HG03103 (cell line): ENCODE data around the gene COL25A1.
"Not testable (repeated sequence)": the region's sequence is repeated elsewhere in the genome, so short reads cannot be mapped to it uniquely, and the experiment has no call there.

Experiments
- ATAC-seq: cut with Tn5 transposase; IDR thresholded peaks from one replicate; pipeline ENCODE4 v1.9.1; 2021; ENCODE audit warnings: low read depth; ENCODE audit not compliant: unreplicated experiment

The COL25A1 gene

DNA sequence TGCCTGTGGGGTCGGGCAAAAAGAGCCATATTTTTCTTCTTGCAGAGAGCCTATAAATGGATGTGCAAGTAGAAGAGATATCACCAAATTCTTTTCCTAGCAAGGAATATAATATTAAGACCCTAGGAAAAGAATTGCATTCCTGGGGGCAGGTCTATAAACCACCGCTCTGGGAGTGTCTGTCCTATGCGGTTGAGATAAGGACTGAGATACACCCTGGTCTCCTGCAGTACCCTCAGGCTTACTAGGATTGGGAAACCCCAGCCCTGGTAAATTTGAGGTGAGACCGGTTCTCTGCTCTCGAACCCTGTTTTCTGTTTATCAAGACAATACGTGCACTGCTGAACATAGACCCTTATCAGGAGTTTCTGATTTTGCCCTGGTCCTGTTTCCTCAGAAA is 280.8 kb downstream of the COL25A1 start:
- not testable (repeated sequence) for ATAC-seq

DNA sequence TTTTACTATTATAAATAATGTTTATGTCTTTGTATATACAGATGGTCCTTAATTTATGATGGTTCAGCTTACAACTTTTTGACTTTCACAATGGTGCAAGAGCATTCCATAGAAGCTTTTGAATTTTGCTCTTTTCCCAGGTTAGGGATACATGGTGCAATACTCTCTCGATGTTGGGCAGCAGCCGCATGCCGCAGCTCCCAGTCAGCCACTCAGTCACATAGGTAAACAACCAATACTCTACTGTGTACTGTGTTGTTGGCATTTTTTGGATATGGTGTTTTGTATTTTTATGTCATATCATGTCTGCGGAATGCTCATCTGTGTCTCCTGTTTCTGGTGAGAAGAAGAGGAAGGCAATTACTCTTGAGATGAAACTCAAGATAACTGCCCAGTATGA is 281.6 kb downstream of the COL25A1 start:
- no peak for ATAC-seq

DNA sequence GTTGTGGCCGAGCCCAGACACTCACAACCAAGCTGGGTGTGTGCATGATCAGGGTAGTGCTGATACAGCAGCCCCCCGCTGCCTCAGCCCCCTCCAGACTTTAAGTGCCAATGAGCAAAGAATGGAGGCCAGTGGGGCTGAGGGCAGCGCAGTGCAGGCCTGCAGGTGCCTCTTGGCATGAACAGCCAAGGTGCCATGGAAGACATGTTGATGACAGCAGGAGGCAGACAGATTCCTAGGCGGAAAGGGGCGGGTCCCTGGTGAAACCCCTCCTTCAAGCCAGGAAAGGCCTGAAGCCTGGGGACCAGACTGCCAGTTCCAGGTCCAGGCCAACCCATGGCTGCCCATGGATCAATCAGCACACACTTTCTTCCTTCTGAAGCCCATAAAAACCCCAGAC is 286.3 kb downstream of the COL25A1 start:
- ATAC-seq: no peak

DNA sequence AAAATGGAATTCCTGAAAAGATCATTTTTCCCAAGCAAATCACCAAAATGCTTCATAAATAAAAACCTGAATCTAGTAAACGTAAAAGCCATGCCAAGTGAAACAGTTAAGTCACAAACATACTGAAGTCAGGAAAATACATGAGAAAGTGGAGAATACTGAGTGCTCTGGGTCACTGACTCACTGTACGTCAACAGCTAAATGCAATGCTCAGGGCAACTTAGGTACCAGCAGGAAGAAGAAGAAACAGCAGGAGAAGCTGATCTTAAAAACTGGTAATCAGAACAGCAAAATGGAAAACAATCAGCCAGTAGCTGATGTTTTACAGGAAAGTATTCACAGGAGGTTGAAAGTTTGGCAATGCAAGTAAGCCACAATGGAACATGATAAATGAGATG is 287.0 kb downstream of the COL25A1 start:
- ATAC-seq: no peak

DNA sequence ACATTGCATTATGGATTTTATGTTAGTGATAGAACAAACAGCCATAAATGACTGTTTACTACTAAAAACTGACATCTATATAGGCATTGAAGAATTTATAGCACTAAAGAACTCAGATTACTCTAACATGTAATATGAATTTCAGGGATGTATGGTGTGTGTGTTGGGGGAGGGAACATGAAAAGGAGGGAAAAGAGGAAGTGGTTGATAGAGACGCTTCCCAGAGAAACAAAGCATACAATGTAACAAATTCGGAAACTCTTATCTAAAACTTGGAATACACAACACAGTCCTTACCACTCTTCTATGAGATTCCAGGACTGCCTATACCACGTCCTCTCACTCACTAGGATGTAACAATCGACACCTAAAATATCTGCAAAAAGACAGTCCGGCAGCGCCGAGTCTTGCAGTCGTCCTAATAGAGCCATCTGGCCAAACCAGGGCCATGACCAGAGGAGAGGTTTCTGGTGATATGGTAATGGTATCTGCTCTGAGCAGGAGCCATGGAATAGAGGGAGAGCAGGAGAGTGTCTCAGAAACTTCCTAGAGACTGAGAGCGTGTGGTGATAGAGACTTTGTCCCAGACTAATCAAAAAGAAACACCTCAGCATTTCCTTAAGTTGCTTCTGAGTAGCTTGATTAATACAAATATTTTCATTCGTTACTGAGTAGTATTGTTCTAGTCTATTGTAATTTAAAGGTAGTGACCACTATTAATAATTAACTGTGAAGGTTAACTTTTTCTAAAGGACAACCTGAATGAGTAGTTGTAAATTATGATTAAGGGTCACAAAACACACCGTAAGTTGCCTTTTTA is 287.7 kb downstream of the COL25A1 start:
- ATAC-seq: no peak

DNA sequence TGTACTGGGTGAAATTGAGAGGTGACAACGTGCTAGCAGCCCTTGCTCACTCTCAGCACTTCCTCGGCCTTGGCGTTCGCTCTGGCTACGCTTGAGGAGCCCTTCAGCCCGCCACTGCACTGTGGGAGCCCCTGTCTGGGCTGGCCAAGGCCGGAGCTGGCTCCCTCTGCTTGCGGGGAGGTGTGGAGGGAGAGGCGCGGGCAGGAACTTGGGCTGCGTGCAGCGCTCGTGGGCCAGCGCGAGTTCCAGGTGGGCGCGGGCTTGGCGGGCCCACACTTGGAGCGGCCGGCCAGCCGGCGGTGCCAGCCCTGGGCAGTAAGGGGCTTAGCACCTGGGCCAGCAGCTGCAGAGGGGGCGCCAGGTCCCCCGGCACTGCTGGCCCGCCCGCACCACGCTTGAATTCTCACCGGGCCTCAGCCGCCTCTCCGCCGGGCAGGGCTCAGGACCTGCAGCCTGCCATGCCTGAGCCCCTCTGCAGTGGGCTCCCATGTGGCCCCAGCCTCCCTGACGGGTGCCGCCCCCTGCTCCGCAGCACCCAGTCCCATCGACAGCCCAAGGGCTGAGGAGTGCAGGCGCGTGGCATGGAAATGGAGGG is 290.1 kb downstream of the COL25A1 start:
- no peak for ATAC-seq

DNA sequence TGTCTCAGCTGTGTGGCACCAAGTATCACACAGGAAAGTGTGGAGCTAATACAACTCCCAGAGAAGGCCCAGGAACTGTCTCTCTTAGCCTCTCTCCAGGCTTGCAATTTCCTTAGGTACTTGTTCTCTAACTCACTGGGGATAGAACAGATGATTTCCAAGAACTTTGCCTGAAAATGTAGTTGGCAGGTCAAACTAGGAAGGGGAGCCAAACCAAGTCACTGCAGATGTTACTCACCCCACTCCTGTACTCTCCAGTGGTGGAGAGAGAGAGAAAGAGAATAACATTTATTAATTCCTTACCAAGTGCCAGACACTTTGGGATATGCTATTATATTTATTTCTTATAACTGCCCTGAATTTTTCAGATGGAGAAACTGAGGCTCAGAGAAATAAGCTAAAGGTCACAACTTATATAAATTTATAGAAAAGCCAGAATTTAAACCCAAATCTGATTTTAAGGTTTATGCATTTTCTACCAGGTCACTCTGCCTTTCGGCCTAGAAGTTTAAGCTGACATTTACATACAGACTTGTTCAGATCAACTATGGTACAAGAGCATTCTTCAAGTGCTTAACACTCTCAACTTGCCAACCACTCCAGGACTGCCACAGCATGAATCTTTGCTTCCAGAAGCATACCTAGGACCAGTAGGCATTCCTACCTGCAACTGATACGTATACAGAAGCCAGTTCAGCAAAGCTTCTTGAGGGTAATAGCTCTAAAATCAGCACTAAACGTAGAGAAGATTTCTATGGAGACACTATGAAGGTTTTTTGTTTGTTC is 291.0 kb downstream of the COL25A1 start:
- no peak for ATAC-seq

DNA sequence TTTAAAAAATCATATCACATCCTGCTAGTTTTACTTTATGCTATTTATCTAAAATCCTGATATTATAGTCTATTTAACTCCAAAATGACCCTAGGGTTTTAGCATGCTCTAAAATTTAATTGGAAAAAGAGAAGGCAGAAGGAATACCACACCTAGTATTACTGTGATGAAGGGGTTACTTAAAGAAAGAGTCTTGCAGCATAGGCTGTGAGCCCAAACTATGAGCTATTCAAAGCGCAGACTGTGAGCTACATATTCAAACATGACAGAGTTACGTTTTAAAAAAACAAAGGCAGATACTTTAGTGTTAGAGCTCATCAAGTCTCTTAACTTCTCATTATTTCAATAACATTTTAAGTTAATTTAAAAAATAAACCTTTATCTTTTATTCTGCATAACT is 291.9 kb downstream of the COL25A1 start:
- ATAC-seq: no peak

DNA sequence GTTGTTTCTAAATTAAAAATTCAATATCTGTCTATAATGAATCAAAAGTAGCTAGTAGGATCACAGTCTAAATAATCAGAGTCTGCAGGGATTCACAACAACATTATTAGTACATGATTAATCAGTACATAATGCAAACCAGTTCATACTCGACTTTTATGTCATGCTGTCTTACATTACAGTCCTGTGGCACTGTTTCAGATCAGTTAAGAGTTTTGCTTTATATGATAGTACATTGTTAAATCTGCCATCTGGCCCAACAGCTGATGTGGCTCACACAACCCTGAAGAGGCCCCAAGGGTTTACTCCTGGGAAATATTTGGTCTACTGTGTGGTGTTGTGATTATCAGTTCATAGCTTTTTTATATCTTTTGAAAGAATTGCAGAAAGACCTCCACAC is 292.5 kb downstream of the COL25A1 start:
- no peak for ATAC-seq

DNA sequence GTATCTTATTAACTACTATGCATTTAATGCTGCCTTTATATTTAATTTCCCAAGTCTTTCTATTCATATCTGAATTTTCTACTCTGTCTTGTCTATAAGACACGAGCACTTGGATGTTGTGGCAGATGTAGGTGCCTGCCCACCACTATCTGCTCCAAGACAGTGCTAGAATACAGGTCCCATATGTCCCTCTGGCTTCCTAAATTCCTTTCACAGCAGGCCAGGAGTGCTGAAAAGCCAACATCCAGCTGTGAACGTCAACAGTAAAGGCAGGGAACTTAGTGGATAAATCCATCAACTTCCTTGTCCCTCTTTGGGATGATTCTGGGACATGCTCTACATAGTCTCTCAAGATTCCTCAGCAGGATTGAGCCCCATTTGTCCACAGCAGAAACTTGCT is 294.5 kb downstream of the COL25A1 start:
- ATAC-seq: no peak

DNA sequence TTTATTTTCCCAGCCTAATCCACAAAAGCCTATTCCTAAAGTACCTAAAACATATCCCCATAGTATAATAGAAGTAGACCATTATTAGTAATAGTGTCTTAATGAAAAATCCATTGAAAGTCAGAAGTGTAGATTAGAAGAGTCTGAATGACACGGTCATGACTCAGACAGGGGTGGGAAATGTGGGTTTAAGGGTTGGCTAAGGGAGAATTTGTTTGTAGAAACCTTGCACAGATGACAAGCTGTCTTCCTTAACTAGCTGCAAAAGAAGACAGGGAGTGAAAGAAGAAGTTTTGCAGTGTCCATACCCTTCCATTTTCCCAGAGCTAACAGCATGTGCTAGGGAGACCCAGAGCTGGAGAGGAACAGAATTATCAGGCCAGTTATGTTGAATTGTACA is 296.9 kb downstream of the COL25A1 start:
- ATAC-seq: no peak

DNA sequence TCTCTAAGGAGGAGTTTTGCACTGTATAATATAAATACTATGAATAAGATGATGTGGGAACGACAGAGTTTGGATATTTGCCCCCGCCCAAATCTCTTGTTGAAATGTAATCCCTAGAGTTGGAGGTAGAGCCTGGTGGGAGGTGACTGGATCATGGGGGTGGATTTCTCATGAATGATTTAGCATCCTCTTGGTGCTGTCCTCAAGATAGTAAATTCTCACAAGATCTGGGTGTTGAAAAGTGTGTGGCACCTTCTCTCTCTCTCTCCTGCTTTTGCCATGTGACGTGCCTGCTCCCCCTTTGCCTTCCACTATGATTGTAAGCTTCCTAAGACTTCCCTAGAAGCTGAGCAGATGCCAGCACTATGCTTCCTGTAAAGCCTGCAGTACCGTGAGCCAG is 298.0 kb downstream of the COL25A1 start:
- ATAC-seq: no peak

DNA sequence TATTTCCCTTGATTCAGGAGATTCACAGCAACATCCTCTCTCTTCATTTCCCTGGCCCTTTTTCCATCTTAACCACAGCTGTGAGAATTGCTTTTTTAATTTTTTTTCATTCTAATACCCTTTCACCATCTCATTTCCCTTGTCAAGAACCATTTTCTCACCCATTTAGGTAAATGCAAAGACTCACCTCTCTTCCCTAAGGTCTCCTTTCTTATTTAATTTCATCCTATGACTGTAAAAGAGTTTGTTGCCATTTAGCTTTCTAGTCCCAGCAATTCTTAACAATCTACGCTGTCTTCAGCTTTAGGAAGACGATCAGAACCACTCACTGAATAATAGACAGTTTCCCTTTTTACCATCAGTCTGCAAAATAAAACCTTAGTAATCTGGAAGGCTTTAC is 298.5 kb downstream of the COL25A1 start:
- no peak for ATAC-seq

DNA sequence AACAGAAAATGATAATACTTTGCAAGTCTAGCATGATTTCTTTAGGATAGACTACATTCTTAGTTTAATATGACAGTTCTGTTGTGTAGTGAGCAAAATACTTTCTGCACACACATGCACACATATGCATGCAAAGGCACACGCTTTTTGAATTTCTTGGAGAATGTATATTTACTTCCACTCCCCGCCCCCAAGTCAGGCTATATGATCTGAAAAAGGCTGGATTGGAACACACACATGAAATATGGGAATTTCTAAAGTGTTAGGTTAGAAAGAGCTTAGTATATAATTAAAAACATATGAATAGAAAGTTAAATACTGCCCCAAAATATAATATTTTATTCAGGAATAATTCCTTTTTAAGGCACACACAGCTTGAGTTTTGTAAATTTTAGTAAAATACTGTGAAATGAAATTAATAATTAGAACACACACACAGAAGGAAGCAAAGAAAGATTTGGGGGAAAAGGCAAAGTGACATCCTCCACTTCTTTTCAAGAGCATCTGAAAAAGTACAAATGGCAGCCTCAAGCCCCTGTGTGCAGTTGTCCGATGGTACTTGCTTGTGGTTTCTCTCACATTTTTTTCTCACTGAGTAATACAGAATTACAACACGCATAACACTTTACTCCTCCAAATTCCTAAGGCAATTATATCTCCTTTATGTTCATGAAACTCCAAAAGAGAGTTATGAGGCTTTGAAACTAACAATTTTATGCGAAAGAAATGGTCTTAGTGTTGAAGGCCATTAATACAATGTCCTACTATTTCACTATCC is 310.7 kb downstream of the COL25A1 start:
- no peak for ATAC-seq

DNA sequence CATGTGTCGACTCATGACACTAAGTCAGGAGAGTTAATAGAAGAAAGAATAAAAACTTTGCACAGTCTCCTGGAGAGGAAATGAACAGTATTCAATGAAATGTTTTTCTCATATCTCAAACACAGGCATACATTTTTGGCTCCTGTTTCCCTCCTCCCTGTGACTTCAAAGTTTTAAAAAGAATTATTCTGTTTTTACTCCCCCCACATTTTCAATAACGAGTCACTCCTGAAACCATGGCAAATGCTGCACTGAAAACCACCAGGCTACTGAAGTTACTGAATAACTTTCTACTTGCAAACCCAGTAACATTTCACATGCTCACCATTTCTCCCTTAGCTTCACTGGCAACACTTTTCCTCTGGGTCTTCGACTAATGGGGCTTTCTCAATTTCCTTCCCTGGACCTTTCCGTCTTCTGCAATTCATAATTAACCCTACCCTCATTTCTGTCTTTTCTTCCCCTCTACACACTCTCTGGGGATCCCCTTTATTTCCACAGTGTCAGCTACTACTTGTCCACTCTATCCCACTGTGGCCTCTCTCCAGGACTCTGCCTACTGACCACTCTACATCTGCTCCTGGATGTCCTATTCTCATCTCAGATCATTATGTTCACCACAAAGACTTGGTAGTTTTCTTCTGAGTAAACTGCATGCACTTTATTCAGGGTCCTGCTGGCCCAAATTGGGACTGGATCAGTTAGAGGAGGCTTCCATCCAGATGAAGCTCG is 313.8 kb downstream of the COL25A1 start:
- ATAC-seq: no peak

DNA sequence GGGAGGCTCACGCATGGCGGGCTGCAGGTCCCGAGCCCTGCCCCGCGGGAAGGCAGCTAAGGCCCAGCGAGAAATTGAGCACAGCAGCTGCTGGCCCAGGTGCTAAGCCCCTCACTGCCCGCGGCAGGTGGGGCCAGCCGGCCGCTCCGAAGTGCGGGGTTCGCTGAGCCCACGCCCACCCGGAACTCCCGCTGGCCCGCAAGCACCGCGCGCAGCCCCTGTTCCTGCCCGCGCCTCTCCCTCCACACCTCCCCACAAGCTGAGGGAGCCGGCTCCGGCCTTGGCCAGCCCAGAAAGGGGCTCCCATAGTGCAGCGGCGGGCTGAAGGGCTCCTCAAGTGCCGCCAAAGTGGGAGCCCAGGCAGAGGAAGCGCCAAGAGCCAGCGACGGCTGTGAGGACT is 318.0 kb downstream of the COL25A1 start:
- ATAC-seq: not testable (repeated sequence)

DNA sequence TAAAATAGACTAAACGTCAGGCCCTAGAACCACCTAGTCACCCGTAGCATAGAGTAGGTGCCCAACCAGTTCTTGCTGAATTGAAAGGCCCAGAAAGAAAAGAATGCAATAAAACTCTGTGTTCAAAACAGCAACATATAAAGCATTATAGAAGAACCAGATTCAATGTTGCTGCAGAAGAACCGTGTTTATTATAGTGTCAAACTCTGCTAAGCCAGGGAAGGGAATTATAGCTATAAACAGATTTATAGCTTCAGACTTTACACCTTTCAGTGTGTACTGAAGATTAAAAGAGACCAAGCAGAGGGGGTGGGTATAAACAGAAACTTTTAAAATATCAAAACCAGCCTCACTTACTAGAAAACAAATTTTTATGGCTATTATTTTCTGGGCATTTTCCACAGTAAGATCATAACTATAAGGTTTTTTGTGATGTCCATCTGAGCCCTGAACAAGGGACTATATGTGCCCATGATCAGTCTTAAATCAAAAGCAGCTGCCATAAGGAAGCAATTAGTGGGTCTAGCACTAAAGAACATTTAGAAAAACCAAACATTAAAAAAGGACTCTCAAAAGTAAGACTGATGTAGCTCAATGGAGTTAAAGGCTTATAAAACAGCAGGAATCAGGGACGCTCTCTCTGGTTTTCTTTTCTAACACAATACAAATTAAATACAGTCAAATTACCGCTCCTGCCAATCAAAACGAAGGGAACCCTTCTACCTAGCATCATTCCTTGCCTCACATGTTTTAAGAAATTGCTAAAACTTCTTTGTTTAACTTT is 319.9 kb downstream of the COL25A1 start:
- ATAC-seq: no peak

DNA sequence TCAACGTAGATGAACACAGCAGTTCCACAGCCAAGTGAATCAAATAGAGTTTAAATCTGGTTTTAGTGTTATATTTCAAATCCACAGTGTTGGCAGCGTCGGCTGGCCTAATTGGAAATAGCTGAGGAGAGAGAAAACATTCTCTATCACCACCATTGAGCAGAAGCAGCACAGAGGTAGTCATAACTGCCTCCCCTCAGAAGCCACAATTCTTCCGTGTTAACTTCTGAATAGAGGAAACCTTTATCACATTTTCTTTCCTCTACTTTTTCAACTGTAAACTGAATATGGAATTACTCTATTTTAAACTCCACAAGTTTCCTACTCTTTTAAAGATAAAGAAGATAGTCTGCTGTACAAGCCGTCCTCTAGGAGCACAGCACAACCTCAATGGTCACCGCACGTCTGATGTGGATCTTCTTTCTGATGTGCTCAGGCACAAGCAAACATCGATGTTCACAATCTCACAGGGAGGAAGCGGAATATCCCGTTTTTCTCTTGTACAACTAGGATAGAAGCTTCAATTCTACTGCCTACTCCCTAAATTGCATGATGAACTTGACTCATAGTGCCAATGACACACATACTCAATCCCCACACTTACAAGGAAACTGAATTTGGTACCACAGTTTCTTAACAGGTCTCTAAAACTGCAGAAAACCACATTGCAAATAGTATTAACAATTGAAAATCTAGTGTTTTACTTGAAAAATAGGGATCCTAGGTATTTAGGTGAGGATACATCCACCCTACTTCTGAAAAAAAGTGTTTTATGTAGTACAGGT is 321.8 kb downstream of the COL25A1 start:
- ATAC-seq: no peak

DNA sequence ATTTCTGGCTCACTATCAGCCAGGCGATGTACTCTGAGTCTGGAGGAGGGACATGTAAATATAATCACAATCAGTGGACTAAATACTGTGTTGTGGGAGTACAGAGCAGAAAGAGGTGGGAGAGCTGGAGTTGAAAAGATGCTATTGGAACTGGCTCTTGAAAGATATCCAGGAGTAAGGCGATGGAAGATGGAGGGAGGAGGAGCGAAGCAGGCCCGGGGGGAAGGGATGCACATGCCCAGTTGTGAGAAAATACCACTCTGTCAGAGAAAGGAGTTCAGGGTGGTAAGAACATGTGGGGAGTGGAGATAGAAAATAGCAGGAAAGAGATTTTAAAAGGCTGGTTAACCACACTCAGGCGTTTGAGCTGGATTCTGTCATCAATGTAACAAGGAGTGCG is 322.7 kb downstream of the COL25A1 start:
- no peak for ATAC-seq
